NCI-H345 treated with DMSO at 0.1 percent for 48 hours (cell line): ENCODE results near the gene HSF2BP.
"Not testable (repeated sequence)": the region's sequence is repeated elsewhere in the genome, so short reads cannot be mapped to it uniquely, and the experiment has no call there.

Experiments used
- DNase-seq: peaks from one replicate; lab custom pipeline; 2025; ENCODE audit not compliant: unreplicated experiment; lab: John Stamatoyannopoulos, UW

Gene HSF2BP

GRCh38 chr21:43540561-43540960, 118.7 kb downstream of the HSF2BP start:
- not testable (repeated sequence) for DNase-seq

GRCh38 chr21:43522495-43523131, 136.7 kb downstream of the HSF2BP start:
- DNase-seq: not testable (repeated sequence)

- not testable (repeated sequence) for DNase-seq
Measured at GRCh38 chr21:43517701-43518100, 141.6 kb downstream of the HSF2BP start.

GRCh38 chr21:43516860-43517627, 142.2 kb downstream of the HSF2BP start:
- not testable (repeated sequence) for DNase-seq

GRCh38 chr21:43516295-43516847, 142.9 kb downstream of the HSF2BP start:
- DNase-seq: not testable (repeated sequence)

GRCh38 chr21:43514834-43515233, 144.5 kb downstream of the HSF2BP start:
- DNase-seq: not testable (repeated sequence)

- not testable (repeated sequence) for DNase-seq
Measured at GRCh38 chr21:43513023-43513422, 146.3 kb downstream of the HSF2BP start.

GRCh38 chr21:43511209-43511608, 148.1 kb downstream of the HSF2BP start:
- DNase-seq: not testable (repeated sequence)

GRCh38 chr21:43510669-43511068, 148.6 kb downstream of the HSF2BP start:
- not testable (repeated sequence) for DNase-seq

- DNase-seq: not testable (repeated sequence)
Measured at GRCh38 chr21:43503892-43504291, 155.4 kb downstream of the HSF2BP start.

- not testable (repeated sequence) for DNase-seq
Measured at GRCh38 chr21:43503075-43503750, 156.1 kb downstream of the HSF2BP start.

GRCh38 chr21:43502407-43503071, 156.7 kb downstream of the HSF2BP start:
- DNase-seq: not testable (repeated sequence)

GRCh38 chr21:43498924-43499323, 160.4 kb downstream of the HSF2BP start:
- not testable (repeated sequence) for DNase-seq

- not testable (repeated sequence) for DNase-seq
Measured at GRCh38 chr21:43498065-43498464, 161.2 kb downstream of the HSF2BP start.

GRCh38 chr21:43494279-43495012, 164.8 kb downstream of the HSF2BP start:
- DNase-seq: not testable (repeated sequence)

- not testable (repeated sequence) for DNase-seq
Measured at GRCh38 chr21:43493471-43493870, 165.8 kb downstream of the HSF2BP start.

GRCh38 chr21:43488235-43488634, 171.1 kb downstream of the HSF2BP start:
- DNase-seq: not testable (repeated sequence)

GRCh38 chr21:43486051-43486450, 173.2 kb downstream of the HSF2BP start:
- not testable (repeated sequence) for DNase-seq

GRCh38 chr21:43485016-43485415, 174.3 kb downstream of the HSF2BP start:
- DNase-seq: not testable (repeated sequence)

GRCh38 chr21:43479197-43479596, 180.1 kb downstream of the HSF2BP start:
- not testable (repeated sequence) for DNase-seq
